Neutrophil (primary cell): Measurements from ENCODE around the gene CDRT4.

Experiments used
- H3K27ac ChIP-seq: fragments of 200-600 bp; sonication (generic); 2 replicates; pipeline ENCODE4 v1.5.1; 2016; ENCODE audit warnings: mild to moderate bottlenecking, moderate library complexity
- H3K27me3 ChIP-seq: fragments of 200-600 bp; sonication (generic); 2 replicates; pipeline ENCODE4 v1.6.0; 2016; ENCODE audit warnings: mild to moderate bottlenecking
- H3K36me3 ChIP-seq: fragments of 200-600 bp; sonication (generic); 2 replicates; pipeline ENCODE4 v1.5.1; 2017
- H3K4me1 ChIP-seq, 2 experiments: fragments of 200-600 bp in 1 of 2; sonication (generic) in 1 of 2; 1 replicate in 1 of 2; 2 replicates in 1 of 2; pipeline versions ENCODE4 v1.5.1 to v1.6.1; 2013 to 2016; ENCODE audit warnings: low read depth in 1 of 2, low read length in 1 of 2, mild to moderate bottlenecking in 1 of 2, moderate library complexity in 1 of 2; ENCODE audit not compliant: control insufficient read depth in 1 of 2, insufficient read depth in 1 of 2
- H3K4me3 ChIP-seq, 2 experiments: fragments of 200-600 bp in 1 of 2; sonication (generic) in 1 of 2; 1 replicate in 1 of 2; 2 replicates in 1 of 2; pipeline ENCODE4 v1.5.1; 2013 to 2016; ENCODE audit warnings: low read depth in 1 of 2, low read length in 1 of 2, mild to moderate bottlenecking in 1 of 2, moderate library complexity in 1 of 2
- H3K9me3 ChIP-seq: fragments of 200-600 bp; sonication (generic); 2 replicates; pipeline ENCODE4 v1.5.1; 2016
- TF ChIP-seq, protein P1 (sequence below): fragments of 200-600 bp; sonication (generic); IDR thresholded peaks from 2 replicates; pipeline ENCODE4 v1.5.1; 2016; ENCODE audit warnings: antibody characterized with exemption

The CDRT4 gene

DNA sequence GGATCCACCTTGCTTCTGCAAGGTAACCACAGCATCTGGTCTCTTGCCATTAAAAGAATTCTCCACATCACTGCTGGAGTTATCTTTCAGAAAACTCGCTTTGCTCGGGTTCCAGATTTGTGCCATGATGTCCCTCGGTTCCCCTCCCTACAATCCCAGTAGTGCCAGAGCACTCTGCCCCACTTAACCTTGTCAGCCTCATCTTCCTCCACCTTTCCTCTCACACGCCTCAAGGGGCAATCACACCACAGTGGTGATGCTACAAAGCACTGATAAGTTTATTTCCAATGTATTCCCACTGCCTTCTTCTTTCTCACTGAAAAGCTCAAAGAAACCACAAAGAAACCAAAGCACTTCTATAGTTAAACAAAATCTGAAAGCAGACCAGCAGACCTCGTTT, 11.4 kb upstream of the CDRT4 start:
- Histone ChIP-seq H3K27ac (no peak overlapping the region), H3K36me3 (peaks cover 7% of the 10 kb centered on the region), H3K9me3 (no peaks in the 10 kb centered on the region), H3K4me1 (no peaks in the 10 kb centered on the region), H3K4me3 (no peak overlapping the region), H3K27me3 (no peaks in the 10 kb centered on the region)
- TF ChIP-seq, protein P1, sequence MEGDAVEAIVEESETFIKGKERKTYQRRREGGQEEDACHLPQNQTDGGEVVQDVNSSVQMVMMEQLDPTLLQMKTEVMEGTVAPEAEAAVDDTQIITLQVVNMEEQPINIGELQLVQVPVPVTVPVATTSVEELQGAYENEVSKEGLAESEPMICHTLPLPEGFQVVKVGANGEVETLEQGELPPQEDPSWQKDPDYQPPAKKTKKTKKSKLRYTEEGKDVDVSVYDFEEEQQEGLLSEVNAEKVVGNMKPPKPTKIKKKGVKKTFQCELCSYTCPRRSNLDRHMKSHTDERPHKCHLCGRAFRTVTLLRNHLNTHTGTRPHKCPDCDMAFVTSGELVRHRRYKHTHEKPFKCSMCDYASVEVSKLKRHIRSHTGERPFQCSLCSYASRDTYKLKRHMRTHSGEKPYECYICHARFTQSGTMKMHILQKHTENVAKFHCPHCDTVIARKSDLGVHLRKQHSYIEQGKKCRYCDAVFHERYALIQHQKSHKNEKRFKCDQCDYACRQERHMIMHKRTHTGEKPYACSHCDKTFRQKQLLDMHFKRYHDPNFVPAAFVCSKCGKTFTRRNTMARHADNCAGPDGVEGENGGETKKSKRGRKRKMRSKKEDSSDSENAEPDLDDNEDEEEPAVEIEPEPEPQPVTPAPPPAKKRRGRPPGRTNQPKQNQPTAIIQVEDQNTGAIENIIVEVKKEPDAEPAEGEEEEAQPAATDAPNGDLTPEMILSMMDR: no peak

DNA sequence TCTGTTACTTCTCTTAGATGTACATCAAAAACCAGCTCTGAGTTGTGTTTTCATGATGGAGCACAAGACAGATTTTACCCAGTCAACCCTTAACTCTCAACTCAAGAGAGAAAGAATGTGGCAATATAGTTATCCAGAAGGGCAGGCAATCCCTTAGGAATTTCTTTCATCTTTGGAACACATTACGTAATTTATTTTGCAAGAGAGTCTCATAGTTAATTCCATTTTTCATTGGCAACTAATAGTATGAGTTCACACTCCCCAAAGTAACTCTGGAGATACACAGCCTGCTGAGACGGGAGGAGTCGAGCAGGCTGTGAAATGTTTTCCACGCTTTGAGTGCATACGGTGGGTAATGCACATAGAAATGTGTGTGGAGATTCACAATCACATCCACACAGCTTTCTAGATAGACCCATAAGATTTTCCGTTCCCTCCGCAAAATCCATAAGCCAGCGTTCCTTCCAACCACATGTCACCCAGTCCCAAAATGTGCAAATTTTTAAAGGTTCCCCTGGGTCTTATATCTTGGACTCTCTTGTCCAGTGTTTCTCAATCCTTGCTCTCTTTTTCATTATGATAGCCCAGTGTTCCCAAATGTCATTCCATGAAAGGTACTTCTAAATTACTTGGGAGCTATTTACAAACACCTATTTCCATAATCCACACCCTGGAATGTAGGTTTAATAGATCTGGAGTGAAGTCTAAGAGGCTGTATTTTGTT, 8.4 kb upstream of the CDRT4 start:
- Histone ChIP-seq H3K27ac (no peak overlapping the region), H3K27me3 (no peaks in the 10 kb centered on the region), H3K4me1 (no peaks in the 10 kb centered on the region), H3K36me3 (no peaks in the 10 kb centered on the region), H3K4me3 (no peak overlapping the region), H3K9me3 (no peaks in the 10 kb centered on the region)
- TF ChIP-seq, protein P1: no peak

DNA sequence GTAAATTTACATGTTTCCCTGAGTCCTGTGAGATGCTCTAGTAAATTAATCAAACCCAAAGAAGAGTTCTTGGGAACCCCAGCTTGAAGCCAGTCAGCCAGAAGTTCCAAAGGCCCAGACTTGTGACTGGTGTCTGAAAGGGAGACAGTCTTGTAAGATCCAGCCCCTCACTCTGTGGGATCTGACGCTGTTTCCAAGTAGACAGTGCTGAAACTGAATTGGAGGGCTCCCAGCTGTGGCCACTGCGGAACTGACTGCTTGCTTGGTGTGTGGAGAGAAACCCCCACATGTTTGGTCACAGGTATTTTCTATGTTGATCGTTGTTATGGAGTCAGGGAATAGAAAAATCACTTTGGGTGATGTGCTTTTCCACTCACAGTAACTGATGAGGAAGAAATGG, 5.5 kb upstream of the CDRT4 start:
- Histone ChIP-seq H3K4me3 (no peak overlapping the region), H3K9me3 (no peaks in the 10 kb centered on the region), H3K27ac (no peak overlapping the region), H3K27me3 (no peaks in the 10 kb centered on the region), H3K36me3 (no peaks in the 10 kb centered on the region), H3K4me1 (no peaks in the 10 kb centered on the region)
- TF ChIP-seq, protein P1: no peak

DNA sequence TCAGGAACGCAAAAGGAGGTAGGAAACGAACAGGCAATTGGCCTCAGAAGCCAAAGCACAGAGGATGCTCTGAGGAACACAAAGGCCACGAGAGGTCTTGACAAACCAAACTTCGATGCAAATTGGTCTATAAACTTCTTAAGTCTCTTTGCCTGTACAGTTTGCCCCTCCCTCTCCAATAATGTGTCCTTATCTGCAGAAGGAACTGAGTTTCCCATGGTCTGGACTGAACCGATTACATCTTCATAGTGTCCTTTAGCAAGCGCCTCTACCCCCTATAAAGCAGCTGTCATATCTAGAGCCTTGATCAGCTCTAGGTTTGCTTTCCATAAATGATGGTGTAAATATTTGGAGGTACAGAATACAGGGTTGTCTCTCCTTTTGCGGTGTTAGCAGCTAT, 3.1 kb upstream of the CDRT4 start:
- Histone ChIP-seq H3K4me1 (no peaks in the 10 kb centered on the region), H3K27ac (no peak overlapping the region), H3K9me3 (no peaks in the 10 kb centered on the region), H3K4me3 (no peak overlapping the region), H3K36me3 (no peaks in the 10 kb centered on the region), H3K27me3 (no peaks in the 10 kb centered on the region)
- TF ChIP-seq, protein P1: no peak

DNA sequence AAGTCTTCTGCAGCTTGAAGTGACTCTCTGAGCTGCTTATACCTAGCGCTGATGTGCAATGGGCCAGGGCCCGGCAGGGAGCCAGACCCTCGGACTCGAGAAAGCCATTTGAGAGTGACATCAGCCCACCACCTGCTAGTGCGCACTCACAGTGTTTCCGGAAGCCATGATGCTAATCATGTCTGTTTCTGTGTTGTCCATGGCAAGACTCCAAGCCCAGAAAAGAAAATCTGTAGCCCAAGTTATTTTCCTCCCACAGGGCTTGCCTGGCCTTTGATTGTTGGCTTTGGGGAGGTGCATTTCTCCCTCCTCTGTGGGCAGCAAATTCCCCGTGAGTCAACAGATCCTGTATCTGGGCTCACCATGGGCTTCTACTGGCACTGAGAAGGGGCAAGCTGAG, 1.8 kb upstream of the CDRT4 start:
- Histone ChIP-seq H3K9me3 (no peaks in the 10 kb centered on the region), H3K4me1 (no peaks in the 10 kb centered on the region), H3K27me3 (no peaks in the 10 kb centered on the region), H3K36me3 (no peaks in the 10 kb centered on the region), H3K4me3 (no peak overlapping the region), H3K27ac (no peak overlapping the region)
- TF ChIP-seq, protein P1: no peak

DNA sequence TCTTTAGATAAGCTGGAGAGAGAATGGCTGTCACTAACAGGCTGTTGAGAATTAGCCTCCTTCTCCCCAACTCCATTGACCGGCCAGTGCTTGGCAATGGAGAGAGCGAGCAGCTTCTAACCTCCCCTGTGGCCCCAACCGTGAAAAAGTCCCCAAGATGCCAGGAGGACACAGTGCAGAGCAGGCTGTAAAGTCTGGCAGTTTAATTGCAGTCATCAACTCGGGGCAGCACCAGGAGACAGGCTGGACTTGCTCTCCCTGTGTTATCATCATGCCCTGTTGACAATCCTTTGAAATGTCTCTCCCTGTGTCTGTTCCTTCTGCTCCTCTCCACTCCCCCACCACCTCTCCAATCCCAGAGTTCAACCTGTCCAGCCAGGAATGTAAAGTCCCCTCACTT, 705 bp upstream of the CDRT4 start:
- TF ChIP-seq, protein P1: no peak
- Histone ChIP-seq H3K4me3 (no peak overlapping the region), H3K36me3 (no peaks in the 10 kb centered on the region), H3K9me3 (no peaks in the 10 kb centered on the region), H3K4me1 (no peaks in the 10 kb centered on the region), H3K27ac (no peak overlapping the region), H3K27me3 (no peaks in the 10 kb centered on the region)
